GM18873 (cell line): ENCODE results near the gene FGF12.
"Not testable (repeated sequence)": the region's sequence is repeated elsewhere in the genome, so short reads cannot be mapped to it uniquely, and the experiment has no call there.

Experiments
- ATAC-seq: cut with Tn5 transposase; IDR thresholded peaks from one replicate; pipeline ENCODE4 v1.9.1; 2021; ENCODE audit warnings: mild to moderate bottlenecking, moderate library complexity, moderate number of reproducible peaks; ENCODE audit not compliant: unreplicated experiment, low FRiP score

FGF12 gene

DNA sequence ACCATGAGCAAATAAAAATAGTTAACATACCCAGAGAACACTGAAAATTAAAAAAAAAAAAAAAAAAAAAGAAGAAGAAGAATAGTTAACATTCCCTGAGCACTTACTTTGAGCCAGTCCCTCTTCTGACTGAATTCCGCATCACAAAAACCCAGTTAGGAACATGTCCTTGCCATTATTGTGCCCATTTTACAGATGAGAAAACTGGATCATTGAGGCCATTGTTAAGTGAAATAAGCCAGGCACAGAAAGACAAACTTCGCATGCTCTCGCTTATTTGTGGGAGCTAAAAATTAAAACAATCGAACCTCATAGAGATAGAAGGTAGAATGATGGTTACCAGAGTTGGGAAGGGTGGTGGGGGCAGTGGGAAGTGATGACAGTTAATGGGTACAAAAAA, 119.5 kb downstream of the FGF12 start:
- no peak for ATAC-seq

DNA sequence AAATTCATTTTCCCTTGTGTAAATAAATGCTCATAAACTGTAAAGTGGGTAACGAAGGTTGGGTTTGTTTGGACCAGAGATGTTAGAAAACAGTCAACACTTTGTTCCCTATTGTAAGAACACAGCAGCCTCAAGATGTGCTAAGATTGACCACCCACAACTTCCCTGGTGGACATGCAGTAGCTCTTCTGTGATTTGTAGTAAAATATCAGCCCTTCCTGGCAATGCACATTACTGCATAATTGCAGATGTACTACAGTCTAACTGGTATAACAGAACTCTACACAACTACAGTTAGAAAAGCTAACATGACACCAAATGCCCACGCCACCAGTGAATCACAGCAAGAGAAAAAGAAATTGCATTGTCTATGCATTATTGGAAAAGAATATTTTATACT, 129.4 kb downstream of the FGF12 start:
- no peak for ATAC-seq

DNA sequence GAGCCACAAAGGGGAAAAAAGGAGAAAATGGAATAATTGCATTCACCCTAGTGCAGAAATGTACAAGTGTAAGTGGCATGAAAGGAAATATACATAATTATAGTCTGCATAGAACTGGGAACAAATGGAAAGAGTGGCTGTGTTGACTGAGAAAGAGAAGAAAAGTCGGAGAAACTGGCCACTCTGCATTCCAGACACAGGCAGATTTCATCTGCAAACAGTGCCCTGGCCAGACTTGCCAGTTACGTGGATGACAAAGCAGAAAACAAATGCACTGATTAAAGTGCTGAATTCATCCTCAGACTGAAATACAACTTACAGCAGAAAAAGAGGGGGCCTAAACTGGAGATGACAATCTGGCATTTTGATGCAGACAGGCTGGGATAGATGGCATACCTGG, 129.8 kb downstream of the FGF12 start:
- ATAC-seq = no peak

DNA sequence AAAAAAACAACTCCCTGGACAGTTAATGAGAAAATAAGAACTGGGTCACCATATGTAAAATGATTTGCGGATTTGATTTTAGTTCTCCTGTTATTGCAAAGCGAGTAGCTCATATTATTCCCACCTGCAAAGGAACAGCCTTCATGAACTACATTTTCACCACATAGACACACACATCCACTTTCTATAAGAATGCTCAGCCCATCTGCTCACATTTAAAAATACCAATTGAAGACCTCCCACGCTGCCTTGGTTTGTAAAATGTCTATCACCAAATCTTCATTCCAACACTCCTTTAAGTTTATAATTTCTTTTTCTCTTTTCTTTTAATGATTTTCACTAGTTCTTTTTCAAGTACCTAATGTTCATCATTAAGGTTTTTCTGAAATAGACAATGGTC, 148.6 kb downstream of the FGF12 start:
- ATAC-seq = no peak

DNA sequence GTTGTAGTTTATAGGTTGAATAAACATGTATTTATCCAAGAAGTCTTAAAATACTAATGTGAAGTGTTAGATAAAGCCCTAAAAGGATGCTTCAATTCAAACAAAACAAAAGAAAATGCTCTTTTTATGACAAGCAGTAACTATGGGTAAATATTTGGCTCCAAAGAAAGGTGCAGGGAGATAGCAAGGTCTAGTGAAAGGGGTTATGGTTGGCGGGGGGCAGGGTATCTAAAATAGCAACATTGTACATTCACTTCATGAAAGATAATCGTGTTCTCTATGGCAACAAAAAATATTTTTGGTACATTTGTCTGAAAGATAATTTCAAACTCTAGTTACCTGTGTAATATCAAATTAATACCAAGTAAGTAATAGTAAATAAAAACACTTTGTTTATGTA, 149.5 kb downstream of the FGF12 start:
- ATAC-seq = no peak

DNA sequence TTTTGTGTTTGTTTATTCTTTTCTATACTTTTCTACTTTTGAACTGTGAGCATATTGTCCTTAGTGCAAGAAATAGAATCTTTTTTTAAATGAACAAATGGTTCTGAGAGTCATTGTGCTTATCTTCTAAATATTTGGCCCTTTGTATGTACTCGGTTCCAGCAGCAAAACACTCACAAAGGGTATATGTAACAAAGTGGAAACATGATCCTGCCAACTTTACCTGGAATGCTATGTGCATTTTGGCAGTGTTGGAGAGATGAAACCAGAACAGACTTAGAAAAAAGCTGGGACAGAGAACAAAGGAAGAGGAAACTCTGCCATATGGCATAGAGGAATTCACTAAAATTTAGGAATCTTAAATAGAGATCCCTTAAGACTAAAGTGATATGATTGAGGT, 150.1 kb downstream of the FGF12 start:
- ATAC-seq = no peak

DNA sequence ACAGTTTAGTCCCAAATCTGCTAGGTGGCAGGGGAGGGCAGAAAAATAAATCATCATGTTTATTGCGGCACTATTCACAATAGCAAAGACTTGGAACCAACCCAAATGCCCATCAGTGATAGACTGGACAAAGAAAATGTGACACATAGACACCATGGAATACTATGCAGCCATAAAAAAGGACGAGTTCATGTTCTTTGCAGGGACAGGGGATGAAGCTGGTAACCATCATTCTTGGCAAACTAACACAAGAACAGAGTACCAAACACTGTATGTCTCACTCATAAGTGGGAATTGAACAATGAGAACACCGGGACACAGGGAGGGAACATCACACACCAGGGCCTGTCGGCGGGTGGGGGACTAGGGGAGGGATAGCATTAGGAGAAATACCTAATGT, 150.6 kb downstream of the FGF12 start:
- not testable (repeated sequence) for ATAC-seq

DNA sequence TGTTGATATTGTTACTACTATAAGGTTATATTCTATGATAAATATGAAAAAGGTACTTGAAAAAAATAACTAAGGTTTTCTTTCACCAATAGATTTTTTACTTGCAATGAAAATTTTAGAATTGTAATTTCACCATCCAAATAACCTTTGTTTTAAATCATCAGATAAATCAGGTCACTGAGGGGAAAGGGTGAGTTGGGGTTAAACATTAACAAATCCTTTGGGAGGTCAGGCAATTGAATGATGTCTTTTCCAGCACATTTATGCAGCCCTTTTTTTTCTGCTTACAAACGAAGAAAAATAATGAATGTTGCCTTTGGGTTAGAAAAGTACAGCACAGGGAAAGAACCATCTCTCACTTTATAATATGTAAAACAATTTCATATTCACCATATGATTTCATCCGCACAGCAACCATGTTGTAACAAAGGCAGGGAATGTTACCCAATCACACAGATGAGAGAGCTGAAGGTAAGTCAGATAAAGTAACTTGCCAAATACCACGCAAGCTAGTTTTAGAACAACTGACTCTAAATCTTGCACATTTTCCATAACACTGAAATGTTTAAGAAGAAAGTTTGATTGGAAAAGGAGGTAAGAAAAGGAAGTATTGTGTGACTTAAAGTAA, 151.3 kb downstream of the FGF12 start:
- no peak for ATAC-seq

DNA sequence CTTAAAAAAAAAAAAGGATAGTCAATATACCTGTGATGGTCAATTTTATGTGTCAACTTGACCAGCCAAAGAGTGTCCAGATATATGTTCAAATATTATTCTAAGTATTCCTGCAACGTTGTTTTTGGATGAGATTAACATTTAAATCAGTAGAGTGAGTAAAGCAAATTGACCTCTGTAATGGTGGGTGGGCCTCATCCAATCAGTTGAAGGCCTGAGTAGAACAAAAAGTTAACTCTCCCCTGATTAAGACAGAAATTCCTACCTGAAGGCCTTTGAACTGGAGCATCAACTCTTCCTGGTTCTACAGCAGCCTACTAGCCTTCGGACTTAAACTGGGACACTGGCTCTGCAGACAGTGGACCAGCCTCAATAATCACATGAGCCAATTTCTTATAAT, 154.1 kb downstream of the FGF12 start:
- no peak for ATAC-seq

DNA sequence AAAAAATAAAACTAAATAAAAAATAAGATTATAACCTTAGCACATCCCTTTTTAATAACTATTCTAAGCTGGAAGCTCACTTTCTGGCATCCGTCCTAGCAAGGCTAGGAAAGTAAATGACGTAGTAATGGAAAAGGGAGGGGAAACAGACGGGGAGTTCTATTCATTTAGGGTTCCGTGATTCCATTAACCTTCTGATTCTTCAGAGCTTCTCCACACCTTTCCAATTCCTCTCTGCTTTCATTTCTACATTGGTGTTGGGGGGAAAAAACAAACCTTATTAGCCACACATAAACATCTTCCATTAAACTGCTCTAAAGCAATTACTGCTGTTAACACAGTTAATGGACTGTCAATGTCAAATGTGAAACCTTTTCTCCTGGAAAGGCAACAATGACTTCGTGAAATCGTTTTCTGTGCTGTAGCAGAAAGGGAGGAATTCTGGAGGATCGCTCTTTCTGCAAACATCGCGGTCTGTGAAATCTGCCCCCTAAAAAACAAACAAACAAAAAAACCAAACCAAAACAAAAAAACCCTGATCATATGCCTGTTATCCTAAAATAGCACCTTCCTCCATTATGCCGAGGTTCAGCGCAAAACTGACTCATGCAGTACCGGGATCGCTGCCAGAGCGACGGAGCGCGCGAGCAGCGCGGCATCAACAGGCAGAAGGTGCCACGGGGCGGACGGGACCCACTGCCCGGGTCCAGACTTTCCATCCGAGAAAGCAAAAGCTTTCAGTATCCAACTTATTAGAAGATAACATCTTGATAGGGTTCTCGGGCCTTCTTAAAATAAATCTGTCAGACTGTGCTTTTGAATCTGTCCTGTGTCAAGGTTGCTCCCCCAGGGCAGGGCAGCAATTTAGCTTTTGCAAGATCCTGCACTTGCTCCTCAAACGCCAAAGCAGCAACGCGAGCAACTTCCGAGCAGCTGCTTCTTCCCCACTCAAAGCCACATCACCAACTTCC, 156.2 kb downstream of the FGF12 start:
- ATAC-seq = no peak

DNA sequence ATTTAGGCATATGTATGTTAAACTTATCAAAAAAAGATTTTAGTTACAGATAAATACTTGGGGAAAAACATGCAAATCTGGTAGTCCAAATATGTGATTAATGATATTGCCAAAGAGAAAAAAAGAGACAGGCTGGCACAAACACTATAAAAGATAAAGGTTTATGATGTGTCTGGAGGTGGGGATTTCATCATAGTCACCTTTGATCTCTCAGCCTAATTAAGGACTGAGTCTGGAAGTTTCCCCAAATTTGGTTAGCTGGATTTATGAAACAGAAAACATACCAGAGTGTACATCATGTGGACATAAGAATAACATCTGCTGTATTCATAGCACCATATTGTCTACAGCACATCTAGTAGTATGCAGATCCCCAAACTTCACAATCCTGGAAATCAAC, 157.0 kb downstream of the FGF12 start:
- ATAC-seq = no peak

DNA sequence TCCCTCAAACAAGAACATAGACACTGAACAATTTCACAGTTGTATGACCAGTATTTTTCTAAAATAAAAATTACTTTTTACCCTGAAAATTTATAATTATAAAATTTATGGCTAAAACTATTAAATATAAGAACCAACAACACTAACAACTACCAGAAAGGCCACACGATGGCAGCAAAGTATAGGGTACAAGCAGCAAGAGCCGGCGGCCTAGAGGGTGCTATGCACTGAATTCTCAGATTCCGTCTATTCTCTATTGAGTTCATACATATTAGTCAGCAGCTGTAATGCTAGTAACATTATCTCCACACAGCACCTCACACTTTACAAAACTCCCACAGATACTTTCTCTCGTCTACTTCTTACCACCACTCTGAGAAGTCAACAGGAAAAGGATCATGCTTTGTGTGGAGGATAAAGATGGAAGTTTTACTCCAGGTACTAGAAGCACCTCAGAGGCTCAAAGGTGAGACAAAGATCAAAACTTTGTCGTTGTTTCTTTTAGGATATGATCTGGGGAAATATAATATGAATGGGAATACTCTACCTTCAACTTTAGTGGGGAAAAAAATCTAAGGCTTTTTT, 160.5 kb downstream of the FGF12 start:
- ATAC-seq = no peak

DNA sequence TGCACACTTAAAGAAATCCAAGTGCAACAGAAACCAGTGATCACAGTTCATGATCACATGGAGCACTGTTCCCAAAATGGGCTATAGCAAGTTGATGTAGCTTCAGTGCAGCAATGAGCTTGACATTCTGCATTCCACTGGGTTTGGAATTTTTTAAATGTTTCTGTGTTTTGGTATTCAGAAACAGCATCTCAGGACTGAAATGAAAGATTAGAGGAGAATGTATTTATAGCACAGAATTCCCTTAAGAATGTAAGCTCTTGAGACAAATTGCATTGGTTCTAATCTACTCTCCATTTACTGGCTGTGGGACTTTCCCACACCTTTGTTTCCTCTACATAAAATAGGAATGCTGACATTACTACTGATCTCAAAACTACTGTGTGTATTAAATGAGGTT, 162.7 kb downstream of the FGF12 start:
- ATAC-seq = no peak

DNA sequence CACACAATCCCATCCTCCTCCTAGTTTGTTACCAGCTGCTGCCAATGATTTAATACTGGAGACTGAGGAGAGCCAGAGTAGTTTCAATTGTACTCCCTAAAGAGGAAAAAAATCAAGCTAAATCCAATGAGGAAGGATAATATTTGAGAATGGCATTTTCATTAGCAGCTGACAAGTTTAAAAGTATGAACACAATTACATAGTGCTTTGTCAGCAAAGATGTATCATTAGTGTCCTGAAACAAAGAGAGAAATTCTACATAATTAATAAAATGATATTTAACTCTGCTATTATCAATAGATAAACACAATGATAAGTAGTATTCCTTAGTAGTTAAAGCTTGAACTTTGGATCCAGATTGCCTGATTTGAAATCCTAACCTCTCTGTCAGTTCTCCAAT, 163.9 kb downstream of the FGF12 start:
- ATAC-seq = no peak

DNA sequence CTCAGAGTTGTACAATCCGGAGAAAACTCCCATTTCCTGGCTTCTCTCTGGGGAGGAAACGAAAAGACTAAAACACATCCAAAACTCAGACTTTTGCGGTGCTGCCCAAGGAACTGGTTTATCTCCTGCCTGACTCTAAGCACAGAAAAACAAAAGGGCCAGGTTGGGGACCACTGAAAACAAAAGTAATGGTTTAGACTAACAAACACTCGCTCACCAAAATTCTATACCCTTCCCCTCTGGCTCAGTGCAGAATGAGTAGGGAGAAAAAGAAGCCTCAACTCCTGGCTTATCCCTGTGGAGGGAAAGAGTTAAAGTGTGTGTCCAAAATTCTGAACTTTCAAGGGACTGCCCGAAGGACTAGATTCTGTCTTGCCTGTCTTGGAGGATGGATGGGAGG, 173.6 kb downstream of the FGF12 start:
- no peak for ATAC-seq

DNA sequence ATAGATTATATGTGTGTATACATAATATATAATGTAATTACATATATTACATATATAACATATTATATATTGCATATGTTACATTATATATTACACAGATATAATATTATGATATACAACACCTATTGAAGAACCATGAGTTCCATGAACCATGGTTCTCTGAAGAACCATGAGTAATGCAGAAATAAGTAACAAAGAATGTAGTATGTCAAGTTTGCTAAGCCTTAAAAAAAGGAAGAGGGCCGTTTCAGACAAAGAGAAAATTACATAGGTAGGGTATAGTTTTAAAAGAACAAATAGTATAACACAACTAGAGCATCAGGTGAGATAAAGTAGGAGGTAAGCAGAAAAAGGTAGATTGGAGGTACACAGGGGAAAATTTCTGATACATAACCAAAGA, 177.0 kb downstream of the FGF12 start:
- no peak for ATAC-seq

DNA sequence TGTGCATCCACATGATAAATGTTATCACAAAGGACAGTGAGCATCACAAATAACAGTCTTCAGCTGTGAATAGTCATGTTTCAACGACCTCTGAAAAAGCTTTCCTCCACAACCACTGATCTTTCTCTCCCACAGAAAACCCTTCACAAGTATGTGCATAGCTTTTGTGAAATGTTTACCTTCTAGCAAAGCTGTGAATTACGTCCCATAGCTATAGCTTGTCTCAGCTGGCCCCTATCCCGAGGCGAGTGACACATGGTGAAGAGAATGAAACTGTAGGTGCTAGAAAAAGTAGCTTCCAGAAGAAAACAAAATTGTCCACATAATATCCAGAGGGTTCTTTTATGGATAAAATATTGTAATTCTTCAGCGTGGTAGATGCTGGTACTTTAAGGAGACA, 182.0 kb downstream of the FGF12 start:
- ATAC-seq = no peak

DNA sequence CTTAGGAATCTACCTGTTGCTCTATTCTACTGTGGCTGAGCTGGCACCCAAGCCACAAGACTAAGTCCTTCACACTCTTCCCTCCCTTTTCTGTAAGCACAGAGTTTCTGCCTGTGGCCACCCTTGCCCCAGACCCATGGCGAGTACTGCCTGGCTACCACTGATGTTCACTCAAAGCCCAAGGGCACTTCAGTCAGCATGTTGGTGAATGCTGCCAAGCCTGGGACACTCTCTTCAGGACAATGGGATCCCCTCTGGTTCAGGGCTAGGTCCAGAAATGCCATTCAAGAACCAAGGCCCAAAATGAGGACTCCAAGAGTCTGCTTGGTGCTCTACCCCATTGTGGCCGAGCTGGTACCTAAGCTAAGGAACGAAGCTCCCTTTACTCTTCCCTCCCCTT, 184.2 kb downstream of the FGF12 start:
- ATAC-seq = no peak

DNA sequence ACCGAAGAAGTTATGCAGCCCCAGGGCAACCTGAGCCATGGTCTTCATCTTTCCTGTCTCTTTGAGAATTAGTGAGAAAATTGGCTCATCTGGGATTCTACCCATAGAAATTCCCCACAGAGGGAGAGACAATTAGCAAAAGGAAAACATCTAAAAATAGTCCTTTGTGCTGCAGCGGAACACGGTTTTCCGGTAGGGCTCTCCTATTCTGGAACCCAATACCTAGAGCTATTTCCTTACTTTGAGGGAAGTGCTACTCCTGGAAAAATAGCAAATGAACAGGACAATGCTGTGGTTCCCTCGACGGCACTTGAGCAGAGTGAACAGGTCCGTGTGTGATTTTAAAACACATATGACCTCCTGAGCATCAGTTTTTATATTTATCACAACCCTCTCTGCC, 210.5 kb downstream of the FGF12 start:
- no peak for ATAC-seq

DNA sequence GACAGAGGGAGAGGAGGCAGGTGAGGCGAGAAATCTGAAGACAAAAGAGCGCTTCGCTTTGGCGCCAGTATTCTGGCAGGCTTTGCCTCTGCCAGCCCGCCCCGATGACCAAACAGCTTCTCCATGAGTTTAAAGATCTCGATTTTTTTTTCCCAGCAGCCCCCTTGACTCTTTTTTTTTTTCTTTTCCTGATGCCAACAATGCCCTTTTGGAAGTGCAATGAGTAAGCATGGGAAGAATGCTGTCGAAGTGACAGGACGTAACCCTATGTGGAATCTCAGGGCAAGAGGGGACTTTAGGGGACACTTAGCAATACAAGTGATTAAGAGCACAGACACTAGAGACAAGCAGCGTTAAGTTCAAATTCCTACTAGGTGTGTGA, 211.7 kb downstream of the FGF12 start:
- ATAC-seq = no peak

DNA sequence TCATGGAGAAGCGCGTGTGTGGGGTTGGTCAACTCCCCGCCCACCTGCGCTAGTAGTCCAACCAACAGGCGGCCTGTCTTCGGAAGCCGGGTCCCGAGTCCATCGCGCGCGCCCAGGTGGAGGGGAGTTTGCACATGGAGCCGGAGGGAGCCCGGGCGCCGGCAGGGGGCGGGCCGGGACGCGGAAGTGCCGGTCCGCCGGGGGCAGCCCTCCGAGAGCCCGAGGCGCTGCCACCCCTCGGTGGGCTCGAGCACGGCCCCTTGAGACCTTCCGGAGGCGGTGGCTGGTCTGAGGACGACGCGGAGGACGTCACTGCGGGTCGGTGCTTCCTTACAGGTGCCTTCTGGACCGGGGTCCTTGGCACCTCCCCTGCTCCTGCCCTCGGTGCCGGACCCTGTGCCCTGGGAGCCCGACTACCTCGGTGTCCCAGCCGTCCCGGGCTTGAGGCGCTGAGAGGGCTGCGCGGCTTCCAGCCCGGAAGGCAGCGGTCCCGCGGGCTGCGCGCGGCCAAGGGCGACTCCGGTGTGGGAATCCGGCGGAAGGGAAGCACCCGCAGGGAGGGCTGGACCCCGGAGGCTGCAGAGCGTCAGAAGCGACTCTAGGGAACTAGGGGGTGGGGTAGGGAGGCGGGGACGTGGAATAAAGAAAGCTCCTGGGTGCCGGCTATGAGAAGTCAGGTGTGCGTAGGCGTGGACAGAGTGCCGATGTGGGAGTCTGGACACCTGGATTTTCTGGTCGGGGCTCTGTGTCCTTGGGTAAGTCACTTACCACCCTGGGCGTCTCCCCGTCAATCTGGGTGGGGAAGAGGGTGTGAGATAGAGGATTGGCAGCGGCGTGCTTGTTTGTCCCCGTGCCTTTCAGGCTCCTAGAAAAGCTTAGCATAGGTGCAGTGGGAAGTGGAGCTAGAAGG, 212.3 kb downstream of the FGF12 start:
- no peak for ATAC-seq
